Cardiac muscle cell (in vitro differentiated cells and primary cell): ENCODE measurements around the gene C16orf89. TPM values are rescaled to one million over a fixed set of nuclear protein-coding genes. Genes with fewer than 3 reads are reported as not detected.

Experiments
- DNase-seq, 2 donors: peaks; one replicate each; pipeline versions ENCODE4 v3.0.0 to v3.0.0-alpha.2; 2010 to 2017; ENCODE audit warnings: low read depth in 1 of 2, low spot score in 1 of 2
- H3K27ac ChIP-seq: fragments of 200-600 bp; sonication (generic); 2 replicates; pipeline ENCODE4 v1.5.1; 2016
- H3K27me3 ChIP-seq: fragments of 200-600 bp; sonication (generic); 2 replicates; pipeline ENCODE4 v1.6.0; 2016; ENCODE audit warnings: control low read depth
- H3K36me3 ChIP-seq: fragments of 200-600 bp; sonication (generic); 2 replicates; pipeline ENCODE4 v1.5.1; 2016; ENCODE audit warnings: control low read depth
- H3K4me1 ChIP-seq: fragments of 200-600 bp; sonication (generic); 2 replicates; pipeline ENCODE4 v1.8.1; 2017; ENCODE audit warnings: low read depth, mild to moderate bottlenecking, mixed run types
- H3K4me3 ChIP-seq: fragments of 200-600 bp; sonication (generic); 2 replicates; pipeline ENCODE4 v1.5.1; 2016; ENCODE audit warnings: mild to moderate bottlenecking
- H3K9me3 ChIP-seq: fragments of 200-600 bp; sonication (generic); 2 replicates; pipeline ENCODE4 v1.5.1; 2017; ENCODE audit warnings: low read depth, mild to moderate bottlenecking, control low read depth
- polyA plus RNA-seq: library from polyadenylated mRNA; unstranded; fragments of >200 nt; fragmentation: Nextera tagmentation; extraction: Ambion mirVana; gene quantifications from 2 replicates; pipeline ENCODE4 v1.2.1, GENCODE V29; 2016
- total RNA-seq: library from RNA; depleted of rRNA; stranded (reverse); fragments of >200 nt; gene quantifications from 2 replicates; pipeline ENCODE4 v1.2.3, GENCODE V29; 2016
- TF ChIP-seq, protein P1 (sequence below): IDR thresholded peaks from 2 replicates; pipeline ENCODE4 v1.5.1; 2012; ENCODE audit warnings: low read depth, mild to moderate bottlenecking, low read length

Gene C16orf89
- total and polyA plus RNA-seq, 2 experiments from 2014 or later: 0.62 TPM; not detected in 1

DNA sequence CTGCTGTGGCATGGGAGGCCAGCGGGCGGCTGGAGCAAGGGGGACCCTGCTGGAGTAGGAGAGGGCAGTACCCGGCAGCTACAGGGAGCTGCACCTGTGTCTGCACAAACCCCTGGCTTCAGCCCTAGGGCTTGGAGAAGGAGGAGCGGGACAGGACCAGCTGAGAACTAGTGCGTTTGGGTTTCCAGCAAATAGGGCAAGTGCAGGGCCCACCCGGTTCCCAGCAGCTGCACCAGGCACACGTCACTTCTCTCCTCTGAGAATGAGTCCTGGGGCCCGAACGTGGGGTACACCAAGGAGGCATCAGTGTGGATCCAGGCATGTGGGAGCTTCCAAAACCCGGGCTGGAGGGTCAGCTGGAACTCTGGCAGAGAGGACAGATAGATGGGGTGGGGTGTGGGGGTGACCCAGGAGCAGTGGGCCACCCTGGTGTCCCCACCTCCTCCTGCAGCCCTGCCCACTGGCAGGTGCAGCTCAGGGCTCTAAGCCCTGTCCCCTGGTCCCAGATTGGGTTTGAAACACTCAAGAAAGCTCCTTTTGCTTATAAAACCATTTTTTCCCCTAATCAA is 5.6 kb downstream of the C16orf89 start:
- no peaks in the 10 kb centered on the region for H3K9me3 ChIP-seq
- H3K27ac ChIP-seq: no peak overlapping the region
- H3K4me1 ChIP-seq: no peaks in the 10 kb centered on the region
- H3K27me3 ChIP-seq: no peaks in the 10 kb centered on the region
- no peaks in the 10 kb centered on the region for H3K36me3 ChIP-seq
- DNase-seq: no peak
- TF ChIP-seq, protein P1, sequence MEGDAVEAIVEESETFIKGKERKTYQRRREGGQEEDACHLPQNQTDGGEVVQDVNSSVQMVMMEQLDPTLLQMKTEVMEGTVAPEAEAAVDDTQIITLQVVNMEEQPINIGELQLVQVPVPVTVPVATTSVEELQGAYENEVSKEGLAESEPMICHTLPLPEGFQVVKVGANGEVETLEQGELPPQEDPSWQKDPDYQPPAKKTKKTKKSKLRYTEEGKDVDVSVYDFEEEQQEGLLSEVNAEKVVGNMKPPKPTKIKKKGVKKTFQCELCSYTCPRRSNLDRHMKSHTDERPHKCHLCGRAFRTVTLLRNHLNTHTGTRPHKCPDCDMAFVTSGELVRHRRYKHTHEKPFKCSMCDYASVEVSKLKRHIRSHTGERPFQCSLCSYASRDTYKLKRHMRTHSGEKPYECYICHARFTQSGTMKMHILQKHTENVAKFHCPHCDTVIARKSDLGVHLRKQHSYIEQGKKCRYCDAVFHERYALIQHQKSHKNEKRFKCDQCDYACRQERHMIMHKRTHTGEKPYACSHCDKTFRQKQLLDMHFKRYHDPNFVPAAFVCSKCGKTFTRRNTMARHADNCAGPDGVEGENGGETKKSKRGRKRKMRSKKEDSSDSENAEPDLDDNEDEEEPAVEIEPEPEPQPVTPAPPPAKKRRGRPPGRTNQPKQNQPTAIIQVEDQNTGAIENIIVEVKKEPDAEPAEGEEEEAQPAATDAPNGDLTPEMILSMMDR: no peak
- no peak overlapping the region for H3K4me3 ChIP-seq

DNA sequence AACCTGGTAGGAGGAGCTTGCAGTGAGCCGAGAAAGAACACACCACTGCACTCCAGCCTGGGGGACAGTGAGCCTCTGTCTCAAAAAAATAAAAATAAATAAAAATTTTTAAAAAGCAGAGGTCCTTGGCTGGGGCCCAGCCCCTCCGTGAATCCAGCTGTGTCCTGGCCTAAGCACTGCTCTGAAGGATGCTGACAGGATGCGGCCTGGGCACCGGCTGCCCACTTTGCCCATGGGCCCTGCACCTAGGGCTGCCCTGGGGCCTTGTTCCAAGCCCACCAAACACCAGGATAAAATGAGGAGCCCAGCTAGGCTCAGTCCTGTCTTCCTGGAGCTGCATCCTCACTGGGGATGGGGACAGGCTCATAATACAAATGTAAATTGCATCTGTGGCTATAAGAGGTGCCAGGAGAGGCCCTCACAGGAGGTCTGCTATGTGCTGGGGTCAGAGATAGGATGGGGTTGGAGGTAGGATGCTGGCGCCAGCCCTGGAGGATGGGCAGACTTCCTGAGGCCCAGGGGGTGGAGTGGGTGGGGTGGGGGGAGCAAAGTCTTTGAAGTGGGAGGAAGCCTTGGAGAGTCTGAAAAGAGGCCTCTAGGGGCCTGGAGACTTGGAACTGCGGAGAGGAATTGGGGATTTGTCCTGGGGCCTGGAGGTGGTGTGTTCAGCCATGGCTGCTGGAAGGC is 6.2 kb downstream of the C16orf89 start:
- DNase-seq: no peak
- no peak overlapping the region for H3K4me3 ChIP-seq
- no peak overlapping the region for H3K27ac ChIP-seq

DNA sequence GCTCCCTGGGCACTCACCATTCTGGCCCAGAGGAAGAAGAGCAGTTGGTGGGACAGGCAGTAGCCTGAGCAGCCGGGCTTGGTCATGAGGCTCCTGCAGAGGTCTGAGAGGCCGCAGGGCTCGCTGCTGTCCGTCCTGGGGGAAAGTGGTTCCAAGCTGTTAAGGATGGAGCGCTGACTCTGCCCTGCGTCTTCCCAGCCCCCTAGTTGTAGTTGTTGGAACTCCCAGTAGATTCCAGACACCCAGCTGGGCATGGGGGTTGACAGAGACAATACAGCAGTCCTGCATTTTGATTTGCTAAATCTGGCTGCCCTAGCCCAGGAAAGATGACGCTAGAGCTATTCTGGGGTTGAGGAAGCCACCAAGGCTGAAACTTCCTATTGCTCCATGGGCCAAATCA is 7.3 kb downstream of the C16orf89 start:
- Histone ChIP-seq H3K27ac (no peak overlapping the region), H3K27me3 (no peaks in the 10 kb centered on the region), H3K36me3 (no peaks in the 10 kb centered on the region), H3K4me1 (no peaks in the 10 kb centered on the region), H3K4me3 (no peak overlapping the region), H3K9me3 (no peaks in the 10 kb centered on the region)
- TF ChIP-seq, protein P1: peak; percentile 43
- peak; percentile 39 to 54 for DNase-seq

More for the DNA sequence above, 6.2 kb downstream of the C16orf89 start:
- Histone ChIP-seq H3K36me3 (no peaks in the 10 kb centered on the region), H3K9me3 (no peaks in the 10 kb centered on the region), H3K4me1 (no peaks in the 10 kb centered on the region), H3K27me3 (no peaks in the 10 kb centered on the region)
- TF ChIP-seq, protein P1: no peak

DNA sequence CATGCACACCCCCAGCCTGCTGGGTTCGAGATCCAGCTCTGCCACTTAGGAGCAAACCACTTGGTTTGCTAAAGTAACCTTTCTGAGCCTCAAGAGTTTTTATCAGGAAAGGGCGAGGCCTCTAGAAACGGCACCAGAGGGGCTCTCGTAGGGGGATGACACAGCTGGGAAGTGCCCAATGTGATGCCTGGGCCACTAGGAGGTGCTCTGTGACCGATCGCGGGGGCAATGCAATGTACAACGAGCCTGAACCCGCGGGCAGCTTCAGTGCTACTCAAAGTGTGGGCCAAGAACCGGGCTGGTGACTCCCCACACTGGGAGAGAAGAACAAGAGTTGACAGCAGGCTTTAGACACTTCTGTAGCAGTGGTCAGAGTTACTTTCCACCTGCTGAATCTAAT is 9.4 kb downstream of the C16orf89 start:
- H3K4me1 ChIP-seq: no peaks in the 10 kb centered on the region
- DNase-seq: peak; percentile 42 to 57
- H3K27me3 ChIP-seq: no peaks in the 10 kb centered on the region
- no peaks in the 10 kb centered on the region for H3K9me3 ChIP-seq
- H3K4me3 ChIP-seq: no peak overlapping the region
- TF ChIP-seq, protein P1: peak; percentile 63
- H3K27ac ChIP-seq: no peak overlapping the region
- no peaks in the 10 kb centered on the region for H3K36me3 ChIP-seq

DNA sequence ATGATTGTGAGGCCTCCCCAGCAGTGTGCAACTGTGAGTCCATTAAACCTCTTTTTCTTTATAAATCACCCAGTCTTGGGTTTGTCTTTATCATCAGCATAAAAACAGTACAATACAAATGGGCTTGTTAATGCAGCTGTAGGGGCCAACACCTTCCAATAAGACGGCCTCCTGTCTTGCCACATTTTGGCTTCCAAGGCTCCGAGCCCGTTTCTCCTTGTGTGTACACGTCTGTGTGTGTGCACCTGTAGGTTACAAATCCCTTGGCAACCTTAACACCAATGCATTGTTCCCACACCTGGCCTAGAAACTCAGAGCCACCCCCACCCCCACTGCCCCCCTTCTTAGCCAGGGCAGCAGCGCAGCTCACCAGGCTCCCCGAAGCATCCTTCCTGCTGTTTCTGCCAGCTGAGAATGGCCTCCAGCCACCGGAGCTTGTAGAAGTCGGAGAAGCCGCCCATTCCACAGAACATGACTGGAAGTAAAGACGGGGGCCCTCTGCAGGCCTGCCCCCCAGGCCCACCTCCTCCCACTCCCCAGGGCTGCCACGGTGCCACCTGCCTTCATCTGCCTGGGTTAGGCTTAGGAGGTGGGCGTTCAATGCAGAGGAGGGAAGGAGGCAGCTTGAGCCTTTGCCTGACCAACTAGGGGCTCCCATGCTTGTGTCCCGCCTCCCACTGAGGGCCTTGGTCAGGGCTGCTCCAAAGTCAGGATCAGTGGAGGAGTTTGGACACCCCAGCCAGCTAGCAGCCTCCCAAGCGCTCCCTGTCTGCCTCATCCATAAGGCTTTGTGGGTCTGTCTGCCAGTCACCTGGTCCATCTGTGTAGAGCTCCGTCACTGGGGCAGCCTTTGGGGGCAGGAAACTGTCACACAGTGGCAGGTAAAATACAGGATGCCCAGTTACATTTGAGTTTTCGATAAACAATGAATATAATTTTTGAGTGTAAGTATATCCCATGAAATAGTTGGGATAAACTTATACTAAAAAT is 10.6 kb downstream of the C16orf89 start:
- H3K9me3 ChIP-seq: no peaks in the 10 kb centered on the region
- no peaks in the 10 kb centered on the region for H3K27me3 ChIP-seq
- TF ChIP-seq, protein P1: no peak
- no peak overlapping the region for H3K27ac ChIP-seq
- no peak for DNase-seq
- H3K36me3 ChIP-seq: no peaks in the 10 kb centered on the region
- H3K4me1 ChIP-seq: no peaks in the 10 kb centered on the region
- H3K4me3 ChIP-seq: no peak overlapping the region
